K562 (cell line): Measurements from ENCODE around the gene NRXN2.

Experiments used
- BACH1 ChIP-seq: fragments of 200-800 bp; sonication (Bioruptor generic); IDR thresholded peaks from 2 replicates; pipeline ENCODE4 v1.6.1; 2016; ENCODE audit warnings: missing genetic modification characterization, missing compliant biosample characterization
- CEBPB ChIP-seq: fragments of 450-650 bp; IDR thresholded peaks from 2 replicates; pipeline ENCODE4 v1.6.1; 2016; ENCODE audit warnings: missing genetic modification characterization, missing compliant biosample characterization
- CHCHD3 ChIP-seq: fragments of 250-450 bp; sonication (Bioruptor Pico); IDR thresholded peaks from 2 replicates; pipeline ENCODE4 v2.1.2; 2022; ENCODE audit warnings: mild to moderate bottlenecking
- CTCF ChIP-seq, 3 experiments: IDR thresholded peaks in 2 of 3; conservative IDR thresholded peaks in 1 of 3; 2 replicates each; pipeline ENCODE4 v1.5.1; 2011 to 2012; ENCODE audit warnings: low read length in 3 of 3, mild to moderate bottlenecking in 3 of 3, control low read depth in 2 of 3, improper control_type of control experiment in 1 of 3, inconsistent platforms in 1 of 3, low read depth in 1 of 3, mixed read lengths in 1 of 3, moderate library complexity in 1 of 3; ENCODE audit not compliant: insufficient read depth in 2 of 3
- CTCFL ChIP-seq: IDR thresholded peaks from 2 replicates; pipeline ENCODE4 v1.6.1; 2011; ENCODE audit warnings: borderline replicate concordance, low read depth, mild to moderate bottlenecking, moderate library complexity, low read length; ENCODE audit not compliant: insufficient read depth, poor library complexity, severe bottlenecking
- HDAC2 ChIP-seq: fragments of 450-650 bp; IDR thresholded peaks from 2 replicates; pipeline ENCODE4 v1.6.1; 2016; ENCODE audit warnings: mild to moderate bottlenecking
- MAX ChIP-seq: sonication (generic); formaldehyde crosslinking; IDR thresholded peaks from 2 replicates; pipeline ENCODE4 v1.9.0; 2022; ENCODE audit warnings: mild to moderate bottlenecking, missing genetic modification reagents
- PTRF ChIP-seq: fragments of 450-650 bp; IDR thresholded peaks from 2 replicates; pipeline ENCODE4 v1.6.1; 2016; ENCODE audit warnings: mild to moderate bottlenecking, missing genetic modification characterization, missing compliant biosample characterization
- RREB1 ChIP-seq: fragments of 250-450 bp; sonication (Bioruptor Pico); IDR thresholded peaks from 2 replicates; pipeline ENCODE4 v1.4.0; 2020
- SMARCA4 ChIP-seq: fragments of 450-650 bp; IDR thresholded peaks from 2 replicates; pipeline ENCODE4 v1.6.1; 2016
- USF2 ChIP-seq: sonication (generic); formaldehyde crosslinking; IDR thresholded peaks from 2 replicates; pipeline ENCODE4 v1.5.0; 2020; ENCODE audit warnings: missing genetic modification reagents
- ZNF253 ChIP-seq: fragments of 250-450 bp; sonication (Bioruptor Pico); conservative IDR thresholded peaks from 2 replicates; pipeline ENCODE4 v1.6.1; 2021; ENCODE audit warnings: mild to moderate bottlenecking
- ZNF609 ChIP-seq: sonication (generic); formaldehyde crosslinking; IDR thresholded peaks from 2 replicates; pipeline ENCODE4 v1.8.1; 2023; ENCODE audit warnings: missing genetic modification reagents, mild to moderate bottlenecking, borderline replicate concordance

GRCh38 chr11:64745521-64746328 is 22.7 kb upstream of the NRXN2 start:
- TF ChIP-seq CTCF (IDR thresholded peaks at IDR 0.05 in 2 of 3, conservative IDR thresholded peaks at IDR 0.05 in 1 of 3; ENCODE audit: insufficient read depth in 2 of 3, low read depth in 1 of 3, low read length in 3 of 3) (no peak), MAX (CRISPR knock-in tag) (0 out of 2 replicates have a peak, but pooled peaks have one; percentile 5), RREB1 (no peak; the same call in 1 of the 2 replicates), ZNF253 (CRISPR knock-in tag) (no peak), USF2 (CRISPR knock-in tag) (no peak), CEBPB (tag) (no peak), CTCFL (no peak), PTRF (tag) (no peak), ZNF609 (no peak), HDAC2 (peak; percentile 41; the same call in 1 of the 2 replicates), SMARCA4 (no peak), BACH1 (tag) (no peak), CHCHD3 (CRISPR knock-in tag) (no peak)
